Heart left ventricle (tissue), 13 donors: ENCODE data around the gene CAGE1.

ENCODE experiments used
- CTCF ChIP-seq, 12 donors: fragments of 200-600 bp; sonication (generic) in 4 of 12; IDR thresholded peaks; one replicate each; pipeline versions ENCODE4 v1.5.0 to v1.8.0; 2018 to 2022; ENCODE audit warnings: antibody characterized with exemption in 12 of 12, mild to moderate bottlenecking in 5 of 12
- POLR2A ChIP-seq, 2 donors: fragments of 450-650 bp; IDR thresholded peaks; one replicate each; pipeline ENCODE4 v1.6.1; 2017; ENCODE audit warnings: antibody characterized with exemption in 2 of 2, mild to moderate bottlenecking in 2 of 2, moderate library complexity in 2 of 2
- donor health status: ischemic (EF 13 %, LVEDD 7.1; RV severe dilation, severe dysfunction).
- donor health status: DM: no; HTN: yes; CAD: no.
- donor health status: DM: no; HTN: no; CAD: no.
- donor health status: ischemic (EF 25% LVEDD 6.9; RV normal size, moderate dysfunction).
- donor health status: ischemic (EF 25% LVEDD 5.7; RV mildly dilated, moderate dysfunction).
- donor health status: ischemic (EF 35%, LVEDD 5.7; RV mildly dilated, moderate dysfunction).
- donor health status: nonischemic (EF 11% LVEDD 7.7; RV severe dilation, severe dysfunction).
- donor health status: DM: yes; HTN: yes; CAD: no.
- donor health status: PGD.
- donor health status: ischemic (EF 29% LVEDD 5.4; RV normal size, mild dysfunction).
- donor health status: nonischemic (EF 23%, LVEDD 6.1; RV moderate dilation, normal function).

GRCh38 chr6:7295916-7296315 is 93.6 kb downstream of the CAGE1 start:
- TF ChIP-seq CTCF (IDR thresholded peaks at IDR 0.05): no peak
- no peak for TF ChIP-seq POLR2A (IDR thresholded peaks at IDR 0.05)
